CD4-positive, alpha-beta T cell (primary cell): Measurements from ENCODE around the gene NSD2. TPM values are rescaled to one million over a fixed set of nuclear protein-coding genes. Genes with fewer than 3 reads are reported as not detected.

Experiments
- ATAC-seq: fragments of 200-7000 bp; cut with Tn5 transposase; one replicate; pipeline ENCODE4 v1.10.0; 2022; ENCODE audit warnings: mild to moderate bottlenecking; ENCODE audit not compliant: poor library complexity
- CTCF ChIA-PET: fragments of 350-600 bp; sonication (Branson Sonifier 250); formaldehyde crosslinking; loops from one replicate; lab custom pipeline; 2021; ENCODE audit warnings: antibody characterized with exemption, inconsistent platforms; lab: Charles Lee
- POLR2A ChIA-PET: fragments of 350-600 bp; sonication (Branson Sonifier 250); formaldehyde crosslinking; loops from one replicate; lab custom pipeline; 2021; ENCODE audit warnings: antibody characterized with exemption, inconsistent platforms; lab: Charles Lee
- DNase-seq, 14 experiments: peaks; one replicate each; pipeline ENCODE4 v3.0.0-alpha.2; 2013 to 2020; ENCODE audit warnings: mixed read lengths in 2 of 14
- H3K27ac ChIP-seq, 2 donors: one replicate each; pipeline versions ENCODE4 v1.5.1 to v1.7.0; 2013; ENCODE audit warnings: low read length in 2 of 2, low read depth in 1 of 2, mild to moderate bottlenecking in 1 of 2
- H3K27me3 ChIP-seq, 2 experiments: 1 replicate in 1 of 2; 2 replicates in 1 of 2; pipeline versions ENCODE4 v1.6.1 to v1.7.0; 2013; ENCODE audit warnings: low read length in 2 of 2, control low read depth in 1 of 2, mild to moderate bottlenecking in 1 of 2, moderate library complexity in 1 of 2; ENCODE audit not compliant: insufficient read depth in 2 of 2, control insufficient read depth in 1 of 2
- H3K36me3 ChIP-seq: one replicate; pipeline ENCODE4 v1.6.1; 2013; ENCODE audit warnings: low read length, control low read depth; ENCODE audit not compliant: insufficient read depth
- H3K4me1 ChIP-seq: one replicate; pipeline ENCODE4 v1.6.1; 2013; ENCODE audit warnings: low read length, control low read depth; ENCODE audit not compliant: insufficient read depth
- H3K4me3 ChIP-seq: one replicate; pipeline ENCODE4 v1.5.1; 2013; ENCODE audit warnings: mild to moderate bottlenecking, low read length, moderate library complexity
- H3K9me3 ChIP-seq, 2 experiments: 1 replicate in 1 of 2; 2 replicates in 1 of 2; pipeline versions ENCODE4 v1.6.1 to v1.7.0; 2013; ENCODE audit warnings: low read length in 2 of 2, mild to moderate bottlenecking in 2 of 2, control low read depth in 1 of 2, moderate library complexity in 1 of 2; ENCODE audit not compliant: control insufficient read depth in 1 of 2, insufficient read depth in 1 of 2
- H3K27ac Mint-ChIP-seq: one replicate; pipeline ENCODE4 v1.8.0; 2020; ENCODE audit warnings: mixed read lengths
- H3K27me3 Mint-ChIP-seq: one replicate; pipeline ENCODE4 v1.8.0; 2021; ENCODE audit warnings: mixed read lengths
- H3K36me3 Mint-ChIP-seq: one replicate; pipeline ENCODE4 v1.8.0; 2021; ENCODE audit warnings: low read depth, mixed read lengths
- H3K4me1 Mint-ChIP-seq: one replicate; pipeline ENCODE4 v1.8.0; 2021; ENCODE audit warnings: low read depth, mixed read lengths
- H3K4me3 Mint-ChIP-seq: one replicate; pipeline ENCODE4 v1.8.0; 2020; ENCODE audit warnings: mild to moderate bottlenecking, mixed read lengths
- H3K9me3 Mint-ChIP-seq: one replicate; pipeline ENCODE4 v1.8.0; 2020; ENCODE audit warnings: mixed read lengths
- intact Hi-C, 2 experiments: fragments of 100-400 bp; cut with DNase I in 1 of 2; cut with micrococcal nuclease in 1 of 2; formaldehyde crosslinking; loops; one replicate each; pipeline versions ENCODE4 v1.15.1 to v1.9.0; 2023 to 2025; cut with DNase I, micrococcal nuclease
- total RNA-seq, 174 experiments: library from RNA in 2 of 174; stranded (reverse) in 2 of 174; gene quantifications; one replicate each; pipeline ENCODE4 v1.2.3 and lab custom pipeline; 2021 to 2026
- TF ChIP-seq, protein P1 (sequence below): fragments of 200-600 bp; IDR thresholded peaks from one replicate; pipeline ENCODE4 v1.8.0; 2022; ENCODE audit warnings: antibody characterized with exemption, mild to moderate bottlenecking

NSD2 gene
- total RNA-seq, 2 experiments from 2014 or later = 42.4 to 45.8 TPM

DNA sequence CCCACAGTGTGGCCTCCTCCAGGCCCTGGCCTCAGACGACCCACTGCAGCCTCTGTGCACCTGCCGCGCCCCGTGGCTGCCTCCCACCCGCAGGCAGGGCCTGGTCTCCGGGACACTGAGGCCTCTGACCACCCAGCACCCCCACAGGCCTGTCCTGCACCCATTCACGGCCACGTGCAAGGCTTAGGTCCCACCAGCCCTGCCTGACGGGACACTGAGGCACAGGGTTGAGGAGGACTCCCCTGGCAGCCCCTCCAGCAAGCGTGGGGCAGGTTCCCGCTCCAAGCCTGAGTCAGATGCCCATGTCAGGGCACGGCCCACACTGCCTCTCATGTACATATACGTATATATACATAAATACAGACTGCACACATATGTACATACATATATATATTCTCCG lies 114.1 kb downstream of the NSD2 start:
- no peaks in the 10 kb centered on the region for H3K4me1 Mint-ChIP-seq
- peaks cover 92% of the 10 kb centered on the region for H3K36me3 ChIP-seq

DNA sequence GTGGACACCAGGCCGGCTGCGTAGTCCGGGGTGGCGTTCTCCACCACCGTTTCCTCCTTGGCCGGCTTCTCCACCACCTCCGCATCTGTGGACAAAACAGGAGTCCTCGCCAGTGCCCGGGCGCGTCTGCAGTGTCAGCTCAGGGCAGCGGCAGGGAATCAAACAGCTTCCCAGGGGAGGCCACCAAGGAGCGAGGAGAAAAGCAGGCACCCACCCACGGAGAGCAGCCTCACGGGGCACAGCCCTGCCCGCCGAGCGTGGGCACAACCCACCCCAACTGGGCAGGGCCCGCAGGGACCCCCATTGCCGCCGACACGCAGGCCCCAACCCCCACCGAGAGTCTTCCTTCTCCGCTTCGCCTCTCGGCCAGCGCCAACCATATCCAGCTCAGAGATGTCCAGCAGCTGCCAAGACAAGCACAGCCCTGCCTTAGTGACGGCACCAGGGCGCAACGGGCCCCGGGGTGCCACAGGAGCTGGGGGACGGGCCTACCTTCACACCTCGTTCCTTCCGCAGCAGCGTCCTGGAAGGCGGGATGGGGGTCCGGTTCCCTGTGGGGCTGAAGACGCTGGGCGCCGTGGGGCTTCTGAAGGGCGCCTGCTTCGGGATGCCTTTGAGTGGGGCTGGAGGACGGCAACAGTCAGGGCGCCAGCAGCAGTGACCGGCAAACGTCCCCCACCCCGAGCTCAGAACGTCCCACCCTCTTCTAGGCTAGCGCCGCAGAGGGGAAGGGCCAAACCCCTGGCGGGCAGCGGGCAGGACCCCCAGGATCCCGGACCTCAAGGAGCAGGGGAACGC lies 114.8 kb downstream of the NSD2 start:
- POLR2A ChIA-PET = no interaction called here
- peaks cover 72% of the 10 kb centered on the region for H3K36me3 Mint-ChIP-seq
- CTCF ChIA-PET = no interaction called here
- Histone ChIP-seq H3K9me3 (no peaks in the 10 kb centered on the region), H3K27me3 (no peaks in the 10 kb centered on the region), H3K36me3 (peaks cover 88% of the 10 kb centered on the region), H3K27ac (no peak overlapping the region), H3K4me1 (no peaks in the 10 kb centered on the region), H3K4me3 (no peak overlapping the region)
- TF ChIP-seq, protein P1, sequence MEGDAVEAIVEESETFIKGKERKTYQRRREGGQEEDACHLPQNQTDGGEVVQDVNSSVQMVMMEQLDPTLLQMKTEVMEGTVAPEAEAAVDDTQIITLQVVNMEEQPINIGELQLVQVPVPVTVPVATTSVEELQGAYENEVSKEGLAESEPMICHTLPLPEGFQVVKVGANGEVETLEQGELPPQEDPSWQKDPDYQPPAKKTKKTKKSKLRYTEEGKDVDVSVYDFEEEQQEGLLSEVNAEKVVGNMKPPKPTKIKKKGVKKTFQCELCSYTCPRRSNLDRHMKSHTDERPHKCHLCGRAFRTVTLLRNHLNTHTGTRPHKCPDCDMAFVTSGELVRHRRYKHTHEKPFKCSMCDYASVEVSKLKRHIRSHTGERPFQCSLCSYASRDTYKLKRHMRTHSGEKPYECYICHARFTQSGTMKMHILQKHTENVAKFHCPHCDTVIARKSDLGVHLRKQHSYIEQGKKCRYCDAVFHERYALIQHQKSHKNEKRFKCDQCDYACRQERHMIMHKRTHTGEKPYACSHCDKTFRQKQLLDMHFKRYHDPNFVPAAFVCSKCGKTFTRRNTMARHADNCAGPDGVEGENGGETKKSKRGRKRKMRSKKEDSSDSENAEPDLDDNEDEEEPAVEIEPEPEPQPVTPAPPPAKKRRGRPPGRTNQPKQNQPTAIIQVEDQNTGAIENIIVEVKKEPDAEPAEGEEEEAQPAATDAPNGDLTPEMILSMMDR = no peak
- H3K9me3 Mint-ChIP-seq = no peaks in the 10 kb centered on the region
- intact Hi-C loops = no loop called here
- no peak for ATAC-seq
- no peaks in the 10 kb centered on the region for H3K27me3 Mint-ChIP-seq
- H3K27ac Mint-ChIP-seq = no peak overlapping the region
- H3K4me1 Mint-ChIP-seq = no peaks in the 10 kb centered on the region
- H3K4me3 Mint-ChIP-seq = no peak overlapping the region
- no peak for DNase-seq

More for the DNA sequence above, 114.1 kb downstream of the NSD2 start:
- Mint-ChIP-seq H3K9me3 (no peaks in the 10 kb centered on the region), H3K4me3 (no peak overlapping the region), H3K27me3 (no peaks in the 10 kb centered on the region), H3K36me3 (peaks cover 72% of the 10 kb centered on the region), H3K27ac (no peak overlapping the region)
- intact Hi-C loops = no loop called here
- TF ChIP-seq, protein P1 = no peak
- POLR2A ChIA-PET = interaction anchor here (1.0 kb wide), 1 partner anchor 21 kb away, joined by 3 read pairs; no protein-coding TSS in a partner anchor
- no peaks in the 10 kb centered on the region for H3K4me1 ChIP-seq
- no peak for DNase-seq
- CTCF ChIA-PET = no interaction called here
- H3K4me3 ChIP-seq = no peak overlapping the region
- H3K27me3 ChIP-seq = no peaks in the 10 kb centered on the region
- no peak overlapping the region for H3K27ac ChIP-seq
- no peak for ATAC-seq
- H3K9me3 ChIP-seq = no peaks in the 10 kb centered on the region

DNA sequence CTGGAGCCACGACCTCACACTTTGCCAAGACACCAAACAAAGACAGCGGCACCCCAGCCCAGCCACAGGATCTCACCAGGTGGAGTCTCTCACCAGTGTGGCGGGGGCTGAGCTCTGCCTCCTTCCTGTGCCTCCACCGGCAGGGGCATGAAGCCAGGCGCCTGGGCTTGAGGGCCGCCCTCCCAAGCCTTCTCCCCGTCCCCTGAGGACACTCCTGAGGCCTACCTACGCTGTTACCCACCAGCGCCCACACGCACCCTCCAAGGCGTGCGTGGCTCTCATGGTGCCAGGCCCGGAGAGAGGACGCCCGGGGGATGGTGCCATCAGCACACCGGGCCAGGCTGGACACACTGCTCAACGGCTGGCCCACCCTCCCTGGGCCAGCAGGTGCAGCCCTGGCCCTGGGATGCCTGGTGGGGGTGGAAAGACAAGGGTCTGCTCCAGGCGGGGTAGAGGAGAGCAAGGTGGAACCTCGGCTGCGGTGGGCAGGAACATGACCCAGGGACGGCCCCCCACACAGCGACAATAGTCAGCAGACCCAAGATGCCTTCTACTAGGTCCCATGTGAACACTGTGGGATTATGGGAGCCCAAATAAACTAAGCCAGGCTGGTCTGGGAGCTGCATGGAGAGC lies 115.5 kb downstream of the NSD2 start:
- POLR2A ChIA-PET = no interaction called here
- CTCF ChIA-PET = no interaction called here
- Mint-ChIP-seq H3K27me3 (no peaks in the 10 kb centered on the region), H3K27ac (no peak overlapping the region), H3K9me3 (no peaks in the 10 kb centered on the region), H3K36me3 (peaks cover 71% of the 10 kb centered on the region), H3K4me1 (no peaks in the 10 kb centered on the region), H3K4me3 (no peak overlapping the region)
- no peak for DNase-seq
- intact Hi-C loops = no loop called here
- H3K36me3 ChIP-seq = peaks cover 88% of the 10 kb centered on the region
- H3K27me3 ChIP-seq = no peaks in the 10 kb centered on the region
- TF ChIP-seq, protein P1 = no peak
- H3K4me1 ChIP-seq = no peaks in the 10 kb centered on the region
- H3K27ac ChIP-seq = no peak overlapping the region
- H3K4me3 ChIP-seq = no peak overlapping the region
- no peak for ATAC-seq
- H3K9me3 ChIP-seq = no peaks in the 10 kb centered on the region
